Measurements from ENCODE around the gene DLG2.

The DLG2 gene

GRCh38 chr11:84691830-84692229, 935.3 kb downstream of the DLG2 start:
- Histone ChIP-seq H2BK5ac (ENCODE audit: low read depth, low read length, poor library complexity, severe bottlenecking) (no peak overlapping the region), H2BK120ac (ENCODE audit: low read depth, low read length) (no peak overlapping the region), H3K4ac (ENCODE audit: low read depth in 1 of 2, low read length in 2 of 2) (no peak overlapping the region), H2BK12ac (ENCODE audit: low read length in 2 of 2) (no peak overlapping the region), H3K23ac (ENCODE audit: low read length in 2 of 2) (no peak overlapping the region), H3K36me3 (ENCODE audit: control insufficient read depth in 1 of 2, insufficient read depth in 2 of 2, low read depth in 1 of 2, low read length in 2 of 2) (no peaks in the 10 kb centered on the region), H2AFZ (ENCODE audit: low read depth, low read length) (no peak overlapping the region), H3K4me1 (ENCODE audit: control insufficient read depth, insufficient read depth, low read depth, low read length) (no peaks in the 10 kb centered on the region), H3K27ac (ENCODE audit: low read length, poor library complexity, severe bottlenecking) (peak overlapping the region; percentile 57), H3K79me1 (replicated peaks; ENCODE audit: low read length, poor library complexity, severe bottlenecking) (no peaks in the 10 kb centered on the region), H2BK15ac (ENCODE audit: low read depth, poor library complexity, severe bottlenecking) (no peak overlapping the region), H3K9ac (ENCODE audit: low read length) (no peak overlapping the region), H4K91ac (ENCODE audit: low read length) (no peak overlapping the region), H3K9me3 (ENCODE audit: control insufficient read depth, low read length) (no peaks in the 10 kb centered on the region), H3K4me3 (ENCODE audit: insufficient read depth in 1 of 2, low read depth in 1 of 2, low read length in 2 of 2) (no peak overlapping the region), H3K4me2 (ENCODE audit: low read length, poor library complexity, severe bottlenecking) (no peak overlapping the region), H3K18ac (ENCODE audit: low read depth in 1 of 2, low read length in 2 of 2) (no peak overlapping the region), H3K14ac (ENCODE audit: low read length in 2 of 2) (no peak overlapping the region), H3K27me3 (ENCODE audit: control insufficient read depth in 1 of 2, insufficient read depth in 1 of 2, low read length in 2 of 2) (no peaks in the 10 kb centered on the region), H2AK5ac (ENCODE audit: low read length, severe bottlenecking) (no peak overlapping the region), H4K8ac (ENCODE audit: low read length) (no peak overlapping the region)
- 74% methylated on average over 4 of the region's 4 CpGs for WGBS
- no peak for DNase-seq

- no peak overlapping the region for H3K9ac ChIP-seq (ENCODE audit: low read length)
- no peak overlapping the region for H2AFZ ChIP-seq (ENCODE audit: low read depth, low read length)
- H2AK5ac ChIP-seq (ENCODE audit: low read length, severe bottlenecking), result no peak overlapping the region
- H3K23ac ChIP-seq (ENCODE audit: low read length in 2 of 2), result no peak overlapping the region
- no peak overlapping the region for H3K4ac ChIP-seq (ENCODE audit: low read depth in 1 of 2, low read length in 2 of 2)
- no peaks in the 10 kb centered on the region for H3K27me3 ChIP-seq (ENCODE audit: control insufficient read depth in 1 of 2, insufficient read depth in 1 of 2, low read length in 2 of 2)
- H2BK5ac ChIP-seq (ENCODE audit: low read depth, low read length, poor library complexity, severe bottlenecking), result no peak overlapping the region
- H3K4me2 ChIP-seq (ENCODE audit: low read length, poor library complexity, severe bottlenecking), result no peak overlapping the region
- no peak overlapping the region for H3K27ac ChIP-seq (ENCODE audit: low read length, poor library complexity, severe bottlenecking)
- no peak overlapping the region for H3K14ac ChIP-seq (ENCODE audit: low read length in 2 of 2)
- DNase-seq, result no peak
- no peak overlapping the region for H3K18ac ChIP-seq (ENCODE audit: low read depth in 1 of 2, low read length in 2 of 2)
- no peak overlapping the region for H2BK12ac ChIP-seq (ENCODE audit: low read length in 2 of 2)
- no peaks in the 10 kb centered on the region for H3K9me3 ChIP-seq (ENCODE audit: control insufficient read depth, low read length)
- H2BK120ac ChIP-seq (ENCODE audit: low read depth, low read length), result no peak overlapping the region
- H3K4me3 ChIP-seq (ENCODE audit: insufficient read depth in 1 of 2, low read depth in 1 of 2, low read length in 2 of 2), result no peak overlapping the region
- no peaks in the 10 kb centered on the region for H3K4me1 ChIP-seq (ENCODE audit: control insufficient read depth, insufficient read depth, low read depth, low read length)
- H3K79me1 ChIP-seq (replicated peaks; ENCODE audit: low read length, poor library complexity, severe bottlenecking), result no peaks in the 10 kb centered on the region
- no peak overlapping the region for H4K8ac ChIP-seq (ENCODE audit: low read length)
- H4K91ac ChIP-seq (ENCODE audit: low read length), result no peak overlapping the region
- H3K36me3 ChIP-seq (ENCODE audit: control insufficient read depth in 1 of 2, insufficient read depth in 2 of 2, low read depth in 1 of 2, low read length in 2 of 2), result no peaks in the 10 kb centered on the region
- H2BK15ac ChIP-seq (ENCODE audit: low read depth, poor library complexity, severe bottlenecking), result no peak overlapping the region
Observed at GRCh38 chr11:84687433-84687832, 939.7 kb downstream of the DLG2 start.

DNA sequence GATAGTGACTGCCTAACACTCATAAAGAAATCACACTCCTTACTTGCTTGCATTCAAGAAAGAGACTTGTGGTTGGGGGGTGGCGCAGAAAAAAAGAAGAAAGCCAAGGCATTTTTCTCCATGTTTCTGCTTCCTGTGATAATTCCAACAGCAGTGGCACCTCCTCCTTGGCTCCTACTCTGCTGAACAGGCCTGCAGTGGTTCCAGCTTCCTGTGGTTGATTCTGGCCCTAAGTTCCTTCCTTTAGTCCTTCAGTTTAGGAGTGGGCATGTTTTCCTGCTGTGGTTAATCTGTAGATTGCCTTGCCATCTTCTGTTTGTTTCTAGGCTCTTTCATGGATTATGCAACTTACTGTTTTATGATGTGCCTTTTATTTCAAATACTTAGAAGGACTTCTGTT, 940.4 kb downstream of the DLG2 start:
- Histone ChIP-seq H3K18ac (ENCODE audit: low read depth in 1 of 2, low read length in 2 of 2) (no peak overlapping the region), H2BK12ac (ENCODE audit: low read length in 2 of 2) (no peak overlapping the region), H3K4me1 (ENCODE audit: control insufficient read depth, insufficient read depth, low read depth, low read length) (no peaks in the 10 kb centered on the region), H2AFZ (ENCODE audit: low read depth, low read length) (no peak overlapping the region), H3K14ac (ENCODE audit: low read length in 2 of 2) (no peak overlapping the region), H3K9ac (ENCODE audit: low read length) (no peak overlapping the region), H3K27ac (ENCODE audit: low read length, poor library complexity, severe bottlenecking) (no peak overlapping the region), H2AK5ac (ENCODE audit: low read length, severe bottlenecking) (no peak overlapping the region), H2BK15ac (ENCODE audit: low read depth, poor library complexity, severe bottlenecking) (no peak overlapping the region), H2BK5ac (ENCODE audit: low read depth, low read length, poor library complexity, severe bottlenecking) (no peak overlapping the region), H4K91ac (ENCODE audit: low read length) (no peak overlapping the region), H3K9me3 (ENCODE audit: control insufficient read depth, low read length) (no peaks in the 10 kb centered on the region), H3K36me3 (ENCODE audit: control insufficient read depth in 1 of 2, insufficient read depth in 2 of 2, low read depth in 1 of 2, low read length in 2 of 2) (no peaks in the 10 kb centered on the region), H2BK120ac (ENCODE audit: low read depth, low read length) (no peak overlapping the region), H3K4me2 (ENCODE audit: low read length, poor library complexity, severe bottlenecking) (no peak overlapping the region), H3K4ac (ENCODE audit: low read depth in 1 of 2, low read length in 2 of 2) (no peak overlapping the region), H3K79me1 (replicated peaks; ENCODE audit: low read length, poor library complexity, severe bottlenecking) (no peaks in the 10 kb centered on the region), H4K8ac (ENCODE audit: low read length) (no peak overlapping the region), H3K4me3 (ENCODE audit: insufficient read depth in 1 of 2, low read depth in 1 of 2, low read length in 2 of 2) (no peak overlapping the region), H3K23ac (ENCODE audit: low read length in 2 of 2) (no peak overlapping the region), H3K27me3 (ENCODE audit: control insufficient read depth in 1 of 2, insufficient read depth in 1 of 2, low read length in 2 of 2) (no peaks in the 10 kb centered on the region)
- no peak for DNase-seq
- 78% methylated on average over 1 of the region's 1 CpG for WGBS

DNA sequence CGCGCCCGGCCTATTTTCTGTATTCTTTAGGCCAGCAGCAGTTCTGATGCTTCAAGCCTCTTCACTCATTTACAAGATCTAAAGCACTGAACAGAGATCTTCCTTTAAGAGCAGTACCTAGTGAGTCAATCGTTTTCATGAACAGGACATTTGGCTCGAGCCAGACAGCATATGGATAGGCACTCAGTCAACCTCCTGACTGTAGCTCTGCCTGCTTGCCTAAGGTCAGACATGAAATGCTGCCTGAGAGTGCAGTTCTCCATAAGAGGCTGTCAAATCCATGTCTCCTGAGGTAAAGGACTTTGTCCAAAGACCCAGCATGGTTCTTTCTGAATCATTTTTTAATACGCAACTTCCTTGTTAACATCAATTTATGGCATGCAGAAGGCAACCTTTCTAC, 941.2 kb downstream of the DLG2 start:
- Histone ChIP-seq H3K79me1 (replicated peaks; ENCODE audit: low read length, poor library complexity, severe bottlenecking) (no peaks in the 10 kb centered on the region), H3K4ac (ENCODE audit: low read depth in 1 of 2, low read length in 2 of 2) (no peak overlapping the region), H3K18ac (ENCODE audit: low read depth in 1 of 2, low read length in 2 of 2) (no peak overlapping the region), H4K8ac (ENCODE audit: low read length) (no peak overlapping the region), H3K36me3 (ENCODE audit: control insufficient read depth in 1 of 2, insufficient read depth in 2 of 2, low read depth in 1 of 2, low read length in 2 of 2) (no peaks in the 10 kb centered on the region), H3K4me3 (ENCODE audit: insufficient read depth in 1 of 2, low read depth in 1 of 2, low read length in 2 of 2) (no peak overlapping the region), H3K27ac (ENCODE audit: low read length, poor library complexity, severe bottlenecking) (no peak overlapping the region), H3K9me3 (ENCODE audit: control insufficient read depth, low read length) (no peaks in the 10 kb centered on the region), H3K27me3 (ENCODE audit: control insufficient read depth in 1 of 2, insufficient read depth in 1 of 2, low read length in 2 of 2) (no peaks in the 10 kb centered on the region), H3K4me1 (ENCODE audit: control insufficient read depth, insufficient read depth, low read depth, low read length) (no peaks in the 10 kb centered on the region), H3K4me2 (ENCODE audit: low read length, poor library complexity, severe bottlenecking) (no peak overlapping the region), H2BK12ac (ENCODE audit: low read length in 2 of 2) (no peak overlapping the region), H2BK120ac (ENCODE audit: low read depth, low read length) (no peak overlapping the region), H4K91ac (ENCODE audit: low read length) (no peak overlapping the region), H3K23ac (ENCODE audit: low read length in 2 of 2) (no peak overlapping the region), H2AK5ac (ENCODE audit: low read length, severe bottlenecking) (no peak overlapping the region), H2BK5ac (ENCODE audit: low read depth, low read length, poor library complexity, severe bottlenecking) (no peak overlapping the region), H2AFZ (ENCODE audit: low read depth, low read length) (no peak overlapping the region), H3K14ac (ENCODE audit: low read length in 2 of 2) (no peak overlapping the region), H3K9ac (ENCODE audit: low read length) (no peak overlapping the region), H2BK15ac (ENCODE audit: low read depth, poor library complexity, severe bottlenecking) (no peak overlapping the region)
- WGBS, result 94% methylated on average over 6 of the region's 6 CpGs
- no peak for DNase-seq

All from mesenchymal stem cell (in vitro differentiated cells and primary cell).